ENCODE measurements around the gene CD47.

- TF ChIP-seq EZH2 (IDR thresholded peaks at IDR 0.05; ENCODE audit: borderline replicate concordance, low read depth, low read length, severe bottlenecking), result no peak
- TF ChIP-seq CTCF (IDR thresholded peaks at IDR 0.05; ENCODE audit: borderline replicate concordance, extremely low read depth, low read length, poor library complexity, severe bottlenecking), result no peak
Measured at GRCh38 chr3:108017587-108017986, 73.2 kb downstream of the CD47 start.

Data from DND-41 (cell line).